Gastrocnemius medialis (tissue), 4 donors: Measurements from ENCODE around the gene ALG1L2. TPM values are rescaled to one million over a fixed set of nuclear protein-coding genes. Genes with fewer than 3 reads are reported as not detected.
"Not testable (repeated sequence)": the region's sequence is repeated elsewhere in the genome, so short reads cannot be mapped to it uniquely, and the experiment has no call there.

Experiments used
- ATAC-seq, 2 donors: fragments of 150-250 bp; one replicate each; pipeline ENCODE4 v1.9.1; 2016
- DNase-seq, 2 donors: peaks; one replicate each; pipeline ENCODE4 v3.0.0-alpha.2; 2019
- H3K27ac ChIP-seq, 4 donors: fragments of 200-600 bp; sonication (generic); 1 replicate in 1 of 4; 2 replicates in 3 of 4; pipeline ENCODE4 v1.5.1; 2016 to 2018; ENCODE audit warnings: mild to moderate bottlenecking in 2 of 4, moderate library complexity in 1 of 4
- H3K27me3 ChIP-seq, 3 donors: fragments of 200-600 bp; sonication (generic) in 2 of 3; 1 replicate in 1 of 3; 2 replicates in 2 of 3; pipeline versions ENCODE4 v1.5.1 to v1.6.0; 2016 to 2019; ENCODE audit warnings: mild to moderate bottlenecking in 1 of 3, moderate library complexity in 1 of 3
- H3K36me3 ChIP-seq, 2 donors: fragments of 200-600 bp; sonication (generic) in 1 of 2; one replicate each; pipeline ENCODE4 v1.5.1; 2017 to 2018
- H3K4me1 ChIP-seq, 2 donors: fragments of 200-600 bp; sonication (generic) in 1 of 2; one replicate each; pipeline ENCODE4 v1.5.1; 2016 to 2017; ENCODE audit warnings: mild to moderate bottlenecking in 2 of 2
- H3K4me3 ChIP-seq, 4 donors: fragments of 200-600 bp; sonication (generic) in 3 of 4; 1 replicate in 1 of 4; 2 replicates in 3 of 4; pipeline ENCODE4 v1.5.1; 2016 to 2019; ENCODE audit warnings: mild to moderate bottlenecking in 2 of 4
- H3K9me3 ChIP-seq, 3 donors: fragments of 200-600 bp; sonication (generic) in 2 of 3; 1 replicate in 1 of 3; 2 replicates in 2 of 3; pipeline ENCODE4 v1.5.1; 2016 to 2019
- in situ Hi-C, 4 donors: fragments of 200-750 bp; cut with MboI; loops; one replicate each; pipeline versions ENCODE4 v1.15.0 to v1.8.0; 2017; ENCODE audit warnings: low sequenced_read_pairs in 4 of 4
- intact Hi-C: fragments of 100-400 bp; cut with DNase I; formaldehyde crosslinking; loops from one replicate; pipeline ENCODE4 v1.15.1; 2023; ENCODE audit warnings: low total_unique reads
- total RNA-seq, 4 donors: library from RNA; depleted of rRNA; stranded (reverse); fragments of >200 nt; gene quantifications; one replicate each; pipeline versions ENCODE4 v1.1.0 to v1.2.3, GENCODE V29; 2016

ALG1L2 gene
- total RNA-seq, 4 donors from 2014 or later: not detected

GRCh38 chr3:130145456-130145855, 63.8 kb downstream of the ALG1L2 start:
- intact Hi-C loops, H3K9me3 ChIP-seq, H3K4me3 ChIP-seq, H3K27ac ChIP-seq, ATAC-seq, DNase-seq, H3K4me1 ChIP-seq, H3K27me3 ChIP-seq, in situ Hi-C loops, H3K36me3 ChIP-seq: not testable (repeated sequence)

- H3K4me3 ChIP-seq, H3K9me3 ChIP-seq, in situ Hi-C loops, intact Hi-C loops, H3K36me3 ChIP-seq, H3K4me1 ChIP-seq, H3K27me3 ChIP-seq, ATAC-seq, DNase-seq, H3K27ac ChIP-seq: not testable (repeated sequence)
These were observed 64.8 kb downstream of the ALG1L2 start for GRCh38 chr3:130146465-130146864.

Other genes with a start within 250 kb of the ALG1L2 start
- gene TMCC1, start 188.1 kb upstream of the ALG1L2 start, total RNA-seq: 10 to 100 TPM; 18.8 to 24.7 (median 20.2) TPM
- not detected for gene TRH, start 107.1 kb upstream of the ALG1L2 start, total RNA-seq